ENCODE measurements around the gene SPATA6. TPM values are rescaled to one million over a fixed set of nuclear protein-coding genes. Genes with fewer than 3 reads are reported as not detected.

Gene SPATA6
- total and polyA plus RNA-seq, 12 donors = 1.7 to 13.6 (median 8.6) TPM

DNA sequence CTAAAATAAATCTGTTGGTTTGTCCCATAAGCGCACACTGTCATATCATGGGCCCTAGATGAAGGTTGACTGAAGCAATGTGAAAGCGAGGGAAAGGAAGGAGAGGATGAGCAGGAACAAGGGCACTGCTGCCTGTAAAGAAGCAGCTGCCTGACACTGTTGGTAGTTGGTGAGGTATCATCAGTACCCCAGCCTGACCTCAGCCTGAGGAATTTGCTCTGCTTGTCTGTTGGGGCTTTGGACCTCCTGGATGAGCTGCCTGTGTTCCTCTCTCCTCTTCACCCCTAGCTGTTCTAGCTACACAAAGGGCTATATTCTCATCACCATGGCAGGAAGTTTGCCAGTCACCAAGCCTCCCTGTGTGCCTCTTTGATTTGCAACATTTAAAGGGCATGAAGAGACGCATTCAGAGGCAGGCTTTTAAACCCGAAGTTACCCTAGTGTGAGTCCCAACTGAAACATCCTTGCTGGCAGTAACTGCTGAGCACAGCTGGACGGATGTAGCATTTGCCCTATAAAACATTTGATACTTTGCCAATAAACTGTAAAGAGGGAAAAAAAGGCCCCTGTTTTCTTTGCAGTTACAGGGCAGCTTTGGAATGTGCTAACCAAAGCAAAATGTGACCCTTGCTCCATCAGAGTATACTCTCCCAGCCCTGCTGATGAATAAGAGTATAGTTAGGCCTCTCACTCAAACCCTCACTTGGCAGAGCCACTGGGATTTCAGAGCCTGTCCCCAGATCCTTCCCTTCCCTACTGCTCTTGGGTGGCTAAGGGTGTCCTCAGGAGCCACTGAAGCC, 22.2 kb upstream of the SPATA6 start:
- 60 to 69% methylated on average over 5 of the region's 5 CpGs for WGBS, 2 donors
- Histone ChIP-seq H3K9me3 (no peaks in the 10 kb centered on the region), H3K4me3 (no peak overlapping the region), H3K36me3 (no peaks in the 10 kb centered on the region), H3K27ac (no peak overlapping the region), H3K27me3 (peaks cover 0 to 5% (median 0%) of the 10 kb centered on the region in 7 donors), H3K4me1 (peaks cover 0 to 15% (median 6%) of the 10 kb centered on the region in 9 donors)
- intact Hi-C loops (cut with DNase I) = loop anchor here in 2 of 10 donors (10.0 kb wide), 1 partner anchor 389 kb away; no protein-coding TSS in a partner anchor
- ATAC-seq = peak; percentile 27 to 74 (median 44)
- TF ChIP-seq, protein P1, sequence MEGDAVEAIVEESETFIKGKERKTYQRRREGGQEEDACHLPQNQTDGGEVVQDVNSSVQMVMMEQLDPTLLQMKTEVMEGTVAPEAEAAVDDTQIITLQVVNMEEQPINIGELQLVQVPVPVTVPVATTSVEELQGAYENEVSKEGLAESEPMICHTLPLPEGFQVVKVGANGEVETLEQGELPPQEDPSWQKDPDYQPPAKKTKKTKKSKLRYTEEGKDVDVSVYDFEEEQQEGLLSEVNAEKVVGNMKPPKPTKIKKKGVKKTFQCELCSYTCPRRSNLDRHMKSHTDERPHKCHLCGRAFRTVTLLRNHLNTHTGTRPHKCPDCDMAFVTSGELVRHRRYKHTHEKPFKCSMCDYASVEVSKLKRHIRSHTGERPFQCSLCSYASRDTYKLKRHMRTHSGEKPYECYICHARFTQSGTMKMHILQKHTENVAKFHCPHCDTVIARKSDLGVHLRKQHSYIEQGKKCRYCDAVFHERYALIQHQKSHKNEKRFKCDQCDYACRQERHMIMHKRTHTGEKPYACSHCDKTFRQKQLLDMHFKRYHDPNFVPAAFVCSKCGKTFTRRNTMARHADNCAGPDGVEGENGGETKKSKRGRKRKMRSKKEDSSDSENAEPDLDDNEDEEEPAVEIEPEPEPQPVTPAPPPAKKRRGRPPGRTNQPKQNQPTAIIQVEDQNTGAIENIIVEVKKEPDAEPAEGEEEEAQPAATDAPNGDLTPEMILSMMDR (IDR thresholded peaks at IDR 0.05) = no peak
- DNase-seq = no peak

DNA sequence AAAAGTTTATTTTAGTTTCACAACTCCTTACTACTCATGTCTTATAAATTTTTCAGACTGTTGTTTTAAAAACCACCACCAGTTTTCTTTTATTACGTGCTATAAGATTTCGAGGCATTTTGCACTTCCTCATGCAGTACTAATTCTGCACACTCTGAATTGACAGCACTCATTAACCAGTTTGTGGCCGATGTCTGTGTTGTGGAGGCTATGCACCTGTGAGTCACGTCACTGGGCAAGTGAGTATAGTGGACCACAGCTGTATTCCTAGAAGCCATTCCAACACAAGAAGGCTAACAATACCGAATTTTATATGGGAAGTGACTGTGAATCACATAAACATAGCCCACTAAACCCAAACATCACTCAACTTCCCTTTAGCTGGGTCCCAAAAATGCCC, 21.0 kb upstream of the SPATA6 start:
- Histone ChIP-seq H3K36me3 (no peaks in the 10 kb centered on the region), H3K4me3 (no peak overlapping the region), H3K4me1 (peaks cover 0 to 15% (median 6%) of the 10 kb centered on the region in 9 donors), H3K9me3 (no peaks in the 10 kb centered on the region), H3K27me3 (no peaks in the 10 kb centered on the region), H3K27ac (no peak overlapping the region)
- intact Hi-C loops (cut with DNase I) = loop anchor here in 2 of 10 donors (10.0 kb wide), 1 partner anchor 388 kb away; no protein-coding TSS in a partner anchor
- 61 to 66% methylated on average over 5 of the region's 5 CpGs for WGBS, 2 donors
- DNase-seq (no peak), ATAC-seq (no peak)
- TF ChIP-seq, protein P1 (IDR thresholded peaks at IDR 0.05) = no peak

DNA sequence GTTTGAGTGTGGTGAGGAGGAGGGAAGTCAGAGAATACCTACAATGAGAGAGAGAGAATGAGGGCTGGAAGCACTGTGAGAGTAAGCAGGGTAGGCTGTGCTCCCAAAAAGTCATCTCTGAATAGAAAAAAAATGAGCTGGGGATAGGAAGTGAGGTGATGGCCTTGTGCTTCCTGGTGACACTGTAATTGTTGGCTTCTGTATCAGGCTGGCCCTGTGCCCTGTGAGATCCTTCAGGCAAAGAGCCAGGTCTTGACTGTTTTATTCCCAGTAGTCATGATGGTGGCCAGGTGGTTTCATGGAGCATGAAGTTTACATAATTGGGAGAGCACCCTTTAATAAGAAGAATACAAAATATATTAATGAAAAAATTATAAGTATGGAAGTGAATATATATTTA, 20.4 kb upstream of the SPATA6 start:
- ATAC-seq (peak in 5 of 8 donors; percentile 33 to 51 (median 49)), DNase-seq (peak in 1 of 2 donors; percentile 24)
- intact Hi-C loops (cut with DNase I) = loop anchor here in 2 of 10 donors (10.0 kb wide), 1 partner anchor 388 kb away; no protein-coding TSS in a partner anchor
- Histone ChIP-seq H3K36me3 (no peaks in the 10 kb centered on the region), H3K27ac (no peak overlapping the region), H3K4me3 (no peak overlapping the region), H3K9me3 (no peaks in the 10 kb centered on the region), H3K4me1 (peaks cover 0 to 15% (median 6%) of the 10 kb centered on the region in 9 donors), H3K27me3 (no peaks in the 10 kb centered on the region)
- TF ChIP-seq, protein P1 (IDR thresholded peaks at IDR 0.05) = no peak

DNA sequence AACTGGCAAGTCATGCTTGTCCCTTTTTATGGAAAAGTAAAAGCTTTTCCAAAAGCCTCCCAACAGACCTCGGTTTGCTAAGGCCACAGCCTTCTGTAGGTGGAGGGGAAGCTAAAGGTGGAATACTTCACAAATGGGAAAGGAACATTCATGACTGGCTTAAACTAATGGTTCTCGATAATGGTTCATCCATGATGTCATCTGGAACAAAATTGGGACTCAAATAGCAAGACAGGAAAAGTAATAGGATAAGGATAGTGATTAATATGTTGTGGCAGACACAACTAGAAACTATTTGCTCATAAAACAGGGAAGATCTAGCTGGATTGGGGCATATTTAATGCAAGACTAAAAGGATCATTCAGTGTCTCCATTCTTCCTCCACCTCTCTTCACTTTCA, 16.7 kb upstream of the SPATA6 start:
- ATAC-seq = no peak
- H3K9me3 ChIP-seq = no peaks in the 10 kb centered on the region
- no peaks in the 10 kb centered on the region for H3K27me3 ChIP-seq
- H3K4me1 ChIP-seq = peaks cover 0 to 9% (median 0%) of the 10 kb centered on the region in 9 donors
- TF ChIP-seq, protein P1 (IDR thresholded peaks at IDR 0.05) = no peak
- no peak for DNase-seq
- intact Hi-C loops (cut with DNase I) = no loop called here
- H3K27ac ChIP-seq = no peak overlapping the region
- WGBS, 2 donors = 54 to 78% methylated on average over 2 of the region's 2 CpGs
- H3K36me3 ChIP-seq = no peaks in the 10 kb centered on the region
- H3K4me3 ChIP-seq = no peak overlapping the region
